NCI-H345 (cell line): ENCODE results near the gene RGL3.
"Not testable (repeated sequence)": the region's sequence is repeated elsewhere in the genome, so short reads cannot be mapped to it uniquely, and the experiment has no call there.

Experiments used
- DNase-seq: peaks from one replicate; lab custom pipeline; 2025; lab: John Stamatoyannopoulos, UW

RGL3 gene

GRCh38 chr19:11420429-11421370 lies 1.6 kb upstream of the RGL3 start:
- DNase-seq: peak; percentile 21

- no peak for DNase-seq
Observed at GRCh38 chr19:11418094-11418548, 993 bp downstream of the RGL3 start.

GRCh38 chr19:11416346-11417052 lies 2.6 kb downstream of the RGL3 start:
- no peak for DNase-seq

GRCh38 chr19:11414544-11414943 lies 4.6 kb downstream of the RGL3 start:
- no peak for DNase-seq

- DNase-seq: no peak
Observed at GRCh38 chr19:11410682-11411081, 8.4 kb downstream of the RGL3 start.

- DNase-seq: no peak
Observed at GRCh38 chr19:11408591-11408990, 10.5 kb downstream of the RGL3 start.

- DNase-seq: not testable (repeated sequence)
Observed at GRCh38 chr19:11406703-11407236, 12.3 kb downstream of the RGL3 start.

GRCh38 chr19:11405846-11406643 lies 13.1 kb downstream of the RGL3 start:
- DNase-seq: no peak

GRCh38 chr19:11404588-11405222 lies 14.4 kb downstream of the RGL3 start:
- DNase-seq: no peak

GRCh38 chr19:11401808-11402543 lies 17.1 kb downstream of the RGL3 start:
- DNase-seq: no peak

GRCh38 chr19:11400798-11401197 lies 18.3 kb downstream of the RGL3 start:
- no peak for DNase-seq

- DNase-seq: no peak
Observed at GRCh38 chr19:11399667-11400066, 19.4 kb downstream of the RGL3 start.

GRCh38 chr19:11397089-11397610 lies 22.0 kb downstream of the RGL3 start:
- no peak for DNase-seq

- no peak for DNase-seq
Observed at GRCh38 chr19:11390933-11391680, 28.0 kb downstream of the RGL3 start.

- DNase-seq: no peak
Observed at GRCh38 chr19:11390359-11390758, 28.8 kb downstream of the RGL3 start.

GRCh38 chr19:11387162-11388034 lies 31.7 kb downstream of the RGL3 start:
- no peak for DNase-seq

GRCh38 chr19:11384778-11385129 lies 34.4 kb downstream of the RGL3 start:
- DNase-seq: no peak

GRCh38 chr19:11383706-11384048 lies 35.4 kb downstream of the RGL3 start:
- DNase-seq: no peak
